Raji (cell line): ENCODE measurements around the gene JMJD1C.

ENCODE experiments used
- POLR2A ChIP-seq: IDR thresholded peaks from 2 replicates; pipeline ENCODE4 v1.6.1; 2011; ENCODE audit warnings: low read depth, low read length, control low read depth; ENCODE audit not compliant: insufficient read depth

The JMJD1C gene

DNA sequence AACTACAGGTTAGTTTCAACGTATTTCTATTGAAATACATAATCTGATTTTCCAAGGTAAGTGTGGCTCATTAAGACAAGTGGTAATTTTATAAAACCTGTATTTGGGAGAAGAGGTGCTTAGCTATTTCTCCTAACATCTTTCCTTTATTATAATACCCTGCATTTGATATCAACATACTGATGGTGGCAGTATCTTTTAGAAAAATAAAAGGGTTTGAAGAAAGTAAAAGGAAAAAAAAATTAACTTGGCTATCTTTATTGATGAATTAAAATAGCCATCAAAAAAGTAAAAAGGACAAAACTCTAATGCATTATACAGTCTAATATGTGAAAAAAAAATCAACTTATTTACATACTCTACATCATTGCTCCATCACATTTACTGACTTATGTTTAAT is 264.7 kb downstream of the JMJD1C start:
- TF ChIP-seq POLR2A: no peak

DNA sequence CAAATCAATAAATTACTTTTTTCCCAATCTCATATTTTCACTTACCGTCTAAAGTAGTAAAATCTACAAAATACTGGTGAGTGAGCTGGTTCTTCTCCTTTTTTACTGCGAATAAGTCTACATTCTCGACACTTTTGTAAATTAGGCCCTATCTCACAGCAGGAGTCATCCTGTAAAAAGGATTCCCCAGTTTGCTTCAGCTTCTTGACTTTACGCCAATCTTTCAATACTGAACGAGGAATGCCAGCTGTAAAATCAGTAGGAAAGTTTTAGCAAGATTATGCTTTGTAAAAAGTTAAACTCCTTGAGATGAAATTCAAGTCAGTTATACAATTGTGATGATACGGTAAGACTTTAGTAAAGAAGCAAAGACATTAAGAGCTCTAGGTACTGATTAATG is 265.3 kb downstream of the JMJD1C start:
- no peak for TF ChIP-seq POLR2A

DNA sequence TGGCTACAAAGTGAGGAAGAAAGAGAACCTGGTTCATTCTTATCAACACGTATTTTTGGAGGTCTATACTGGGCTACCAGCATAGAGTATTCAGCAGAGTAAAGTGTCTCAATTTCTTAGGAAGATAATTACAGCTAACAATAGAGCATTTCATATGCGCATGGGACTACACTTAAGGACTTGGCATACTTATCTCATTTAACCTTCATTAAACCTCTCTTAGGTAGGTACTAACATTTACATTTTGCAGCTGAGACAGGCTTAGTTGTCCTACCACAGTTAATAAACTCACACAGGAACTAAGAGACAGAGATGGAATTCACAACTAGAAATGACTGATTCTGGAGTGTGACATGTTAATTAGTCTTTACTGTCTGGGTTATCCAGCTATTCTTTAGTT is 266.1 kb downstream of the JMJD1C start:
- no peak for TF ChIP-seq POLR2A

DNA sequence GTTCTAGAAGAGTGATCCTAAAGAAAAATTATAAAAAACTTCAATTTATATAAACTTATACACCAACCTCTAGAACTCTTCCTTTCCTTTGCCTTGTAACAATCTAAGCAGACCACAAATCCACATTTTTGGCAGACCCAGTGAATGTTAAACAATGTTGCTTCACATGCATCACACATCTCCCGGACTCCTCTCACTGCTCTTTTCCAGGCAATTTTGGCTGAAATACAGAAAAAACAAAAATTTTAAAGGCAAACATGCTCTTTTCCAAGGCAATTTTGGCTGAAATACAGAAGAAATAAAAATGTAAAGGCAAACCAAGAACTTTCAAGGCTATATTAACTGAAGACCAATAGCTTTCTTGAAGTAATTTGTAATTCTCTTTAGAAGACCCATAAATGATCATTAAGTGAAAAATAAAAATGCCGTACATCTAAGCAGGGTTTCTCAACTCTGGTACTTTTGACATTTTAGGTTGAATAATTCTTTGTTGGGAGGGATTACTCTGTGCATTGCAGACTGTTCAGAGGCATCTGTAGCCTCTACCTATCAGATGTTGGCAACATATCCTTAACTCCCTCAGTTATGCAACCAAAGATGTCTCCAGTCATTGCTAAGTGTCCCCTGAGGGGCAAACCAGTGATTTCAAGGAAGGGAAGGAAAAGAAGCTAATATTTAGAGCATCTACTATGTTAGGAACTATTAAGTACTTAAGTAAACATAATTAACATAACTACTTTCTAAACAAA is 268.3 kb downstream of the JMJD1C start:
- TF ChIP-seq POLR2A: no peak

GRCh38 chr10:63192826-63193225 is 273.0 kb downstream of the JMJD1C start:
- no peak for TF ChIP-seq POLR2A

DNA sequence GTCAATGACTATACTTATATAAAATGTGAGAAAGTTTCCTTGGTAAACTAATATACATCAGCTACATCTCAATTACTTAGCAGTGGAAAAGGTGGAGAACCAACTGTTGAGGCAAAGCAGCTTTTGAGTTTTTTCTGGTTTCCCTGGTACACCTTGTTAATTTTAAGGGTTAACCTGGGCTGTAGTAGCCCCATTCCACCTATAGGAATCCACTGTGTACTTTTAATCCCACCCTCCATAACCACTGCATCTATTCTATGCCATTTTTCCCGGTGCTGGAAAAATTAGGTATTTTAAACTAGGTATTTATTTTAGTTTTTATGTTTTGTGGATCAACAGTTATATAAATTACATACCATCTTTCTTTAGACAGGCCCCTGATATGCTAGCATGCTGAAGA is 290.2 kb downstream of the JMJD1C start:
- no peak for TF ChIP-seq POLR2A

GRCh38 chr10:63173468-63174232 is 292.1 kb downstream of the JMJD1C start:
- TF ChIP-seq POLR2A: no peak

DNA sequence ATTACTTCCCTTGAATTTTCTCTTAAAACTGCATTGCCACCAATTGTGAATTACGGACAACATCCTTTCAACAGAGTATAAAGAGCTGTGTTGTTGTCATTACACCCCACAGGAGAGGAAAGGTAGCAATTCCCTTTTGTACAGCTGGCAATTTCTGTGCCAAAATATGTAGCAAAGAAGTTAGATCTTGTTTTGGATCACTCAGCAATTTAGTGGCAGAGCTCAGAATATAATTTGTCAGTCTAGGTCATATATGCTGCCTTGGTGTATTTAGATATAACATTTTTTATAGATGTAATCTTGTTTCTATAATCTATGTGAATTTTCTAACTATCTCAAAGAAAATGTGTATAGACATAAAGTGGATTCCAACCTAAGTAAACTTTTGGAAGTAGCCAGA is 293.9 kb downstream of the JMJD1C start:
- TF ChIP-seq POLR2A: no peak

DNA sequence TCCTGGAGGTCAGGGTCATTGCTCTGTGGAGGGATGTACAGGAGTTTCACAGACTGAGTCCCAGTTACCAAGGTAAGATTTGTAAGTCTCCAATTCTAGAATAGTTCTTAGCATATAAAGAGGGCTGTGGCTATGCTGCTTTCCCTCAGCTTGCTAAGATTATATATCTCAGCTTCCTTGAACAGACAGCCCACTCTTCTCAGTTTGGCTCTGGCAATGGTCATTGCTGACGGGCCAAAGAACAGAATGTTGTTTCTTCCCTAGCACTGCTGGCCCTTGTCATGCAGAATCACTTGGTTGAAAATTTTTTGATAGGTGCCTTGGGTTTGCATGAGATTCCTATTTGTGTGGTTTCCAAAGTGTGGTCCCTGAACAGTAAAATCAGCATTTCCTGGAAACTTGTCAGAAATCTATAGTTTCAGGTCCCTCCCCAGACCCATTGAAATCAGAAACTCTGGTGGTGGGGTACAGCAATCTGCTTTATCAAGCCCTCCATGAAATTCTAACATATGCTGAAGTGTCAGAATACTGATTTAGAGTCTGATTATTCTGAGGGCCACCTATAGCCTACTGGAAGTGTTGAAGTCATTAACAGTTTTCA is 294.4 kb downstream of the JMJD1C start:
- no peak for TF ChIP-seq POLR2A

DNA sequence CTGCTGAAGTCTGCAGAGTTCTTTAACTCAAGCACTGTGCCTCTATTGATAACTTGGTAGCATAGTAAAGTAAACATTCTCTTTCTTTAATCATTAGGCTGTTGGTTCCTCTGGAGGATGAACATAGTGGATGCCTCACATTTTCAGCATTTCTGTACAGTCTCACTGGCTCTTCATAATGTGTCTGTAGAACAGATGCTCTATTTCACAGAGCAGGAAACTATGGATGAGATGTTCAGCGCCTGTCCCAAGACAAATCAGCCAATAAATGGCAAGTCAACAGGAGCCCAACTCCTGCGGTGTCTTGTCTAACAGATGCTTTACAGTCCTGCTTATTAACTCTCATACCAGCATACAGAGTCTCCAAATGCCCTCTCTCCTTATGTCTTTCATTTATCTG is 296.2 kb downstream of the JMJD1C start:
- no peak for TF ChIP-seq POLR2A

DNA sequence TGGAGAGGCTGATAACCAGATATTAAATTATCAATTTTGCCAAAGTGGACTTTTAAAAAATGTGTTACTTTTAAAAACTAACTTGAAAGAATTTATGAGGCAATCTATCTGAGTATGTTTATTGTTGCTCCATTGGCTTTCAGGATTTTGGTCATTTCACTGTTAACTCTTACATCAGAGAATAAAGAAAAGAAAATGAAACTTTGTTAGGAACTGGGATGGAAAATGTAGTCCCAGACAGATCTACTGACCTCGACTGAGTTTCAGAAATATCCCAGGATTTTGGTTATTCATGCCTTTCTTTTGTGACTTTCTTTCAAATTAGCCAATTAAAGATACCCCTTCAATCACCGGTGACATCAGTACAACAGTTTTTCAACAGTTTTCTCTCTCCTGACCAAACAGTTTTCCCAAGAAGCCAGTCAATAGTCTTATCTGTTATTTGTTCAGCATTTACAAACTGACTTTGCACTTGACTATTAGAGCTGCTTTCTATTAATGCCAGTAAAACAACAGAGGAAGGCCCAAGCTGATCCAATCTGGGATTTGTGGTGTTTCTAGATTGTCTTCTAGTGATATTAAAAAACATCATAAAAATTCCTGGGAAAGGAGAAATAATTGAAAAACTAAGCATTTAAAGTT is 296.8 kb downstream of the JMJD1C start:
- no peak for TF ChIP-seq POLR2A

DNA sequence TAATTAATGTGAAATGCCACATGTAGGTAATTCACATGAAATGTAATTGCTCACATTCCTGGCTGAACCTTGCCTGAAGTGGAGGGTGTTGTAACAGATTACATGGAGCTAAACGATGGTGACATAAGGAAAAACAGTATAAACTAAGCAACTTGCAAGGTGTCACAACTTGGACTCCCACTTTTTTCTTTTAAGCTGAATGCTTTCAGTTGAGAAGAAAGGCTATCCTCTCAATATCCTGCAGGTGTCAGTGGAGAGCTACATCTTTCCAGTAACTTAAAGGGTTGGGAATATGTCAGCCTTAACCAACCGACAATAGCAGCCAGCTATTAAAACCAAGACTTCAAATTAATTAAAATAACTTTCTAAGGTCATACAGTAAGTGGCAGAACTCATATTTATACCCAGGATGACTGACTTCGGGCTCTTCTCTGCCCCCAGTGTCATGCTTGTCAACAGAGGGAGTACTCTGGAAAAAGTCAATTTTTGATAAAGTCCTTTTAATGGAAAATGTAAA is 299.0 kb downstream of the JMJD1C start:
- TF ChIP-seq POLR2A: no peak

DNA sequence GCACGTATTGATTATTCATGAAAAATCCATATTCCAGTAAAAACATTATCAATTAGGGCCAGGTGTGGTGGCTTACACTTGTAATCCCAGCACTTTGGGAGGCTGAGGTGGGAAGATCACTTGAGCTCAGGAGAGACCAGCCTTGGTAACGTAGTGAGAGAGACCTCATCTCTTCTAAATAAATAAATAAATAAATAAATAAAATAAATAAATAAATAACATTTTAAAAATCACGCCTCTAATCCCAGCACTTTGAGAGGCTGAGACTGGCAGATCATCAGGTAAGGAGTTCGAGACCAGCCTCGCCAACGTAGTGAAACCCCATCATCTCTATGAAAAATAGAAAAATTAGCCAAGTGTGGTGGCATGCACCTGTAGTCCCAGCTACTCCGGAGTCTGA is 300.5 kb downstream of the JMJD1C start:
- no peak for TF ChIP-seq POLR2A

DNA sequence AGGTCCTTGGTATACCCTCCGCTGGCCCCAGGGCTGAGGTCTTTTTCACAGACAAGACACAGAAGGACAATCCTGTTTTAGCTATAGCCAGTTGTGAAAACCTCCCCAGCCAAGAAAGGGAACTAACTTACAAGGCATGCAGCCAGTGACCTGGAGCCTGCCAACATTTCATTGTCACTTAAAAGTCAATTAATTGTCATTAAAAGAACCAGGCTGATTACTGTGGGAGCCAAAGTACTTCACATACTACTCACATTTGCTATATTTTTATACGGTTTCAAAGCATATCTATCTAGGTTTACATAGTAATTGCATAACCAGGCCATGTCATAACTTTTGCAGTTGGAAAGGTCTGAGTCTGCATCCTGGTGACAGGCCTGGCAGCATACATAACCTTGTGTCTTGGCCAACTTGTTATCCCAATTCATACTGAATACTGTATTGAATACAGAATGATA is 301.6 kb downstream of the JMJD1C start:
- no peak for TF ChIP-seq POLR2A

GRCh38 chr10:63161592-63161991 is 304.2 kb downstream of the JMJD1C start:
- TF ChIP-seq POLR2A: no peak

DNA sequence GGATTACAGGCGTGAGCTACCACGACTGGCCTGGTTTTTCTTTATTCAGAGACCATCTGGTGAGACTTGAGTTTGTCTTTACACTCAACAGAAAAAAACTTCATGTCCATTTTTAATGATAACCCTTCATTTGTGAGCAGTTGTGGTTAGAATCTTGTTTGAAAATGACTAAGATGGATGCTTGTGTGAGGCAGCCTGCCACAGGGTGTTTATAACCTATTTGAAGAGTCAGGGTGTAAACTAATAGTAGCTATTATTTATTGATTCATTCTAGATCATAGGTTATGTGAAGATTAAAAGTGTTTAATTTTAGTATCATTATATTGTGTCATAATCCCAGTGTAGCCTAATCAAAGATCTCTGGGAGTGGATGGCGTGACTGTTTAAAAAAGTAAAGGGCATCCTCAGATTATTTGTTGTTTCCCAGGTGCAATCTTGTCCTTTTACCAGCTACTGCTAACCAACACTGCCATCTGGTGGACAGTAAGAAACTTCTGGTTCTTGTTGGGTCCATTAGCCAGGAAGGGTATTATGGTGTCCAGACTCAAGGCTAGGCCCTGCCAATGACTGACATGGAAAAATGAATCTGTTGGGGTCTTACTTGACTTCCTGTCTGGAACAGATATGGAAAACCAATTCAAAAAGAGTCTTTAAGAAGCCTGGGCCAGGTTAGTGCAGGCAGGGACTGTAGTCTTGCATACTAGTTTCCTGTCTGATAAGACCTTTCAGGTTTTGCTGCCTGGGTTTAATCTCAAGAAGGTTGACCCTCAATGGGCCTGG is 307.7 kb downstream of the JMJD1C start:
- no peak for TF ChIP-seq POLR2A
